ENCODE results near the gene MKX.
A peak's percentile ranks its signal among the peaks of the same experiment; 100 is the strongest.

Gene MKX

GRCh38 chr10:27744802-27745731 lies 552 bp downstream of the MKX start:
- H3K9me3 Mint-ChIP-seq: no peaks in the 10 kb centered on the region
- peak overlapping the region; percentile 51 for H3K27ac Mint-ChIP-seq
- H3K36me3 Mint-ChIP-seq: peaks cover 2% of the 10 kb centered on the region
- peak overlapping the region; percentile 89 for H3K4me3 Mint-ChIP-seq
- H3K27me3 Mint-ChIP-seq: peaks cover 47% of the 10 kb centered on the region
- H3K4me1 Mint-ChIP-seq: peaks cover 36% of the 10 kb centered on the region

- peaks cover 41% of the 10 kb centered on the region for H3K27me3 Mint-ChIP-seq
- H3K27ac Mint-ChIP-seq: peak overlapping the region; percentile 83
- no peaks in the 10 kb centered on the region for H3K9me3 Mint-ChIP-seq
- H3K4me1 Mint-ChIP-seq: peaks cover 36% of the 10 kb centered on the region
- H3K4me3 Mint-ChIP-seq: peak overlapping the region; percentile 89
- H3K36me3 Mint-ChIP-seq: peaks cover 2% of the 10 kb centered on the region
These were observed 1.5 kb downstream of the MKX start for GRCh38 chr10:27743877-27744801.

GRCh38 chr10:27743012-27743876 lies 2.4 kb downstream of the MKX start:
- Mint-ChIP-seq H3K27ac (peak overlapping the region; percentile 83), H3K27me3 (peaks cover 40% of the 10 kb centered on the region), H3K4me3 (peak overlapping the region; percentile 89), H3K4me1 (peaks cover 36% of the 10 kb centered on the region), H3K36me3 (peaks cover 2% of the 10 kb centered on the region), H3K9me3 (no peaks in the 10 kb centered on the region)

DNA sequence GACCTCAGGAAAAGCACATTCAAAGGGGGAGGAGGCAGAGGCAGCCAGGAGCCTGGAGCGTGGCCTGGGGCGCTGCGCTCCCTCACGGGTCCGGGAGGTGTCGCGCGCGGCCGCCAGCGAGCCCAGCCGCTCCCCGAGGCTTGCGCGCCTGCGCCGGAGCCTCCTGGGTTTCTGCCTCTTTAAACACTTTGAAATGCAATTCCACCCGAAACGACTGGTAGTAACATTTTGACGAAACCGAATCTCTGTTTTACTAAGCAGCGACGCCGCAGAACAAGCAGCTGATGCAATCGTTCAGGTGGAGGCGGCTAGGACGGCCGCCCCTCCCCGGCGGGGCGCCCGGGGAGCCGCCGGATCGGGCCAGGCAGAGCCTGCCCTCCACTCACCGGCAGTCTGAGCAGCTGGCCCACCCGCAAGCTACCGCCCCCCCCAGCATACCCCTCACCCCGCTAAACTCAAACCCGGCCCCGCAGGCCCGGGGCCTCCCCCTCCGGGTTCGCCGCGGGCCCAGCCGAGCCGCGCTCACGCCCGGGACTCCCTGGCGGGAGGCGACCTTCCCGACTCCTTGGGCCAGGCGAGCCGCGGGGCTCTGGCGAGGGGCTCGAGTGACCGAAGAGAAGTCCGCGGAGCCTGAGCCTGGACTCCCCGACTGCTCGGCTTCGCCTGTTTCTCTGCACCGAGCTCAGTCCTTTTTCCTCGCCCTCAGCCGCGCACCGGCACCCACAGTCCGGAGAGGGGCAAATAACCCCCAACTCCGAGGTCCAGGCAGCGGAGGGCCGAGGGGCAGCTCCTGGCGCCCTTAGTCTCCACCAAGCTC lies 3.2 kb downstream of the MKX start:
- H3K36me3 Mint-ChIP-seq: peaks cover 2% of the 10 kb centered on the region
- no peaks in the 10 kb centered on the region for H3K9me3 Mint-ChIP-seq
- peak overlapping the region; percentile 72 for H3K27ac Mint-ChIP-seq
- H3K4me1 Mint-ChIP-seq: peaks cover 36% of the 10 kb centered on the region
- peak overlapping the region; percentile 89 for H3K4me3 Mint-ChIP-seq
- peaks cover 41% of the 10 kb centered on the region for H3K27me3 Mint-ChIP-seq

GRCh38 chr10:27741173-27742091 lies 4.2 kb downstream of the MKX start:
- no peak overlapping the region for H3K27ac Mint-ChIP-seq
- peak overlapping the region; percentile 83 for H3K4me3 Mint-ChIP-seq
- H3K27me3 Mint-ChIP-seq: peaks cover 35% of the 10 kb centered on the region
- no peaks in the 10 kb centered on the region for H3K9me3 Mint-ChIP-seq
- H3K4me1 Mint-ChIP-seq: peaks cover 28% of the 10 kb centered on the region
- peaks cover 2% of the 10 kb centered on the region for H3K36me3 Mint-ChIP-seq

DNA sequence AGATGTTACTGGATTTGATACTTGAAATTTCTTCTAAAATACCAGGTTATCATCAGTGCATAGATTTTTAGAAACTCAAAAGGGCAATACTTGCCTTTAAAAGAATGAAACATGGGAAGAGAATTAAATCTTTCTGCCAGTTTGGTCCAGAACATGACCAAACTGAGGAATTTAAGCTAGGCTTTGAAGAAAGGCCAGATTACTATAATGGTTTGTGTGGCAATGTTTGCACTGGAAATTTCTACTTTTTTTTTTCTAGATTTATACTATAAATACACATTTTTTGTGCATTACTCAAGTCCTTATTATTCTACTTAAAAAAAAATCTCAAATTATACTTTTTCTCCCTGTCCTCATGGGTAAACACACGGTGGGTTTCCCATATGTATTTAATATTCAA lies 9.2 kb downstream of the MKX start:
- Mint-ChIP-seq H3K4me3 (no peak overlapping the region), H3K9me3 (no peaks in the 10 kb centered on the region), H3K27ac (no peak overlapping the region), H3K4me1 (peaks cover 5% of the 10 kb centered on the region), H3K27me3 (peaks cover 36% of the 10 kb centered on the region), H3K36me3 (no peaks in the 10 kb centered on the region)

- Mint-ChIP-seq H3K27me3 (peaks cover 15% of the 10 kb centered on the region), H3K27ac (no peak overlapping the region), H3K4me3 (no peak overlapping the region), H3K9me3 (no peaks in the 10 kb centered on the region), H3K36me3 (no peaks in the 10 kb centered on the region), H3K4me1 (no peaks in the 10 kb centered on the region)
These were observed 15.6 kb downstream of the MKX start for GRCh38 chr10:27730041-27730440.

DNA sequence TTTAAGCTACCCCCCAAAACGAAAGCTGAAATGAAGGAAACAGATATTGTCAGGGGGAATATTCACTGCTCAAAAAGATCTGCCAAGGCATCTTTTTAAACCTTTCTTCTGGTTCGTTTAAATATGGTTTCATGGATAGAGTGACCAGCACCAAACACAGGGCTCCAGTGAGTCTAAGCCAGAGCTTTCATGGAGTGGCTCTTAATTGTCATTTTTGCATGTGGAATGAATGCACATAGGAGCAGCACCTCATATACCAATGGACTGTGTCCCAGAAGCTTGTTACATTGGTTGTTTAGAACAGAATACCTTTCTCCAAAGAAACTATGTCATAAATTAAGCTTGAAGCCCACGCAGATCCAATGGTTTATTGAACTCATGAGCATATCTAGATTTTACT lies 17.3 kb downstream of the MKX start:
- Mint-ChIP-seq H3K36me3 (no peaks in the 10 kb centered on the region), H3K27me3 (peaks cover 10% of the 10 kb centered on the region), H3K27ac (no peak overlapping the region), H3K4me3 (no peak overlapping the region), H3K4me1 (no peaks in the 10 kb centered on the region), H3K9me3 (no peaks in the 10 kb centered on the region)

DNA sequence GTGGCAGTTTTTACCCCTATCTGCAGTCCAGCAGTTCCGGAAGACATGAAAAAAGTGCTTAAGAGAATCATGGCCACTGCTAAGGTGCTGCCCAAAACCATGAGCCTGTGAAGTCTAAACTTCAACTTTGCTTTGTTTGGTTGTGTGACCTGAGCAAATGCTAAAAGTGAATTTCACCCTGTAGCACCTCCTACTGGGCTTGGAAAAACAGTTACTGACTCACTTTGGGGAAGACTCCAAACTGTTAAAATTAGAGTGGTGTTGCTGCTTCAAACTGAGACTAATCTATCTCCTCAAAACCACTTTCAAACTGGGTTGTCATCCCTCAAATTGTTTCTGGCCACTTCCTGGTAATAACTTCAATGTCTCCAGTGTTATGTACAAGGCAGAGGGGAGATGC lies 21.3 kb downstream of the MKX start:
- Mint-ChIP-seq H3K4me1 (no peaks in the 10 kb centered on the region), H3K4me3 (no peak overlapping the region), H3K36me3 (no peaks in the 10 kb centered on the region), H3K9me3 (no peaks in the 10 kb centered on the region), H3K27ac (no peak overlapping the region), H3K27me3 (peaks cover 13% of the 10 kb centered on the region)

DNA sequence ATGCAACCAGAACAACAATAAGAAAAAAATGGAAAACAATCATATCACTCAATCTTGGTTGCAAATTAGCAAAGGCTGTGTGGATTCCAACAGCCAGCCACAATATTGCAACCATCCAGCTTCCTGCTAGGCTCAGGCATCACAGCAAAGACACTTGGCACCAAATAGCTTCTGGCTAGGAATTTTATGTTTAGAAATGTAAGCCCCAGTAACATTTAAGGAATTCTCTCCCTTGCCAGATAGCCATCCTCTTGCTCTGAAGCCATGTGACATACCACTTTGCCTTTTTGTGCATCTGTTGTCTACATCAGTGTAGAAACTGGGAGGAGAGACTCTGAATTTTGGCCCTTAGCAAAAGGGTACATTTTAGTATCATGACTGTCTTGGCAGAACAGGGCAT lies 22.2 kb downstream of the MKX start:
- Mint-ChIP-seq H3K36me3 (no peaks in the 10 kb centered on the region), H3K9me3 (no peaks in the 10 kb centered on the region), H3K4me1 (no peaks in the 10 kb centered on the region), H3K27ac (no peak overlapping the region), H3K27me3 (peaks cover 13% of the 10 kb centered on the region), H3K4me3 (no peak overlapping the region)

GRCh38 chr10:27720529-27720928 lies 25.1 kb downstream of the MKX start:
- Mint-ChIP-seq H3K9me3 (no peaks in the 10 kb centered on the region), H3K4me3 (no peak overlapping the region), H3K27ac (no peak overlapping the region), H3K27me3 (peaks cover 17% of the 10 kb centered on the region), H3K4me1 (no peaks in the 10 kb centered on the region), H3K36me3 (no peaks in the 10 kb centered on the region)

DNA sequence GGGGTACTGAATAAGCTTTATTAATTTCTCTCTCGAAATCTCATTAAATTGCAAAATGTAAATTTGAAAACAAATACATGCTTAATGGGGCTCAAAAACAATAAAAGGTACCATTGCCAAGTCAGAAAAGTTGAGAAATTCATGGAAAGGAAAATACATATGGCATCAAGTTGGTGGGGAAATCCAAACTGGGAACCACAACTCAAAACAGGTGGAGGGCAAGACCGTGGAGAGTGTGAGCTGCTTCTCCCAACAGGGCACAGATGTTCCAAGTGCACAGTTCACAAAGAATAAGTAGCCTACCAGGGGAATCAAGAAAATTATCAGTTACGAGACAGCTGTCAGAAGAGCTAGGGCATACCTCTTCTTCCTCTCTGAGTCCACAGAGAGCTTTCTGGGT lies 26.6 kb downstream of the MKX start:
- peaks cover 19% of the 10 kb centered on the region for H3K27me3 Mint-ChIP-seq
- no peak overlapping the region for H3K4me3 Mint-ChIP-seq
- no peaks in the 10 kb centered on the region for H3K36me3 Mint-ChIP-seq
- no peaks in the 10 kb centered on the region for H3K4me1 Mint-ChIP-seq
- no peaks in the 10 kb centered on the region for H3K9me3 Mint-ChIP-seq
- no peak overlapping the region for H3K27ac Mint-ChIP-seq

GRCh38 chr10:27717861-27718260 lies 27.8 kb downstream of the MKX start:
- Mint-ChIP-seq H3K36me3 (no peaks in the 10 kb centered on the region), H3K27ac (no peak overlapping the region), H3K4me1 (no peaks in the 10 kb centered on the region), H3K9me3 (no peaks in the 10 kb centered on the region), H3K4me3 (no peak overlapping the region), H3K27me3 (peaks cover 19% of the 10 kb centered on the region)

- Mint-ChIP-seq H3K4me3 (no peak overlapping the region), H3K27me3 (peaks cover 19% of the 10 kb centered on the region), H3K27ac (no peak overlapping the region), H3K36me3 (no peaks in the 10 kb centered on the region), H3K4me1 (no peaks in the 10 kb centered on the region), H3K9me3 (no peaks in the 10 kb centered on the region)
These were observed 28.4 kb downstream of the MKX start for GRCh38 chr10:27717224-27717623.
